Measurements from ENCODE around the gene PRIM1.

Gene PRIM1

GRCh38 chr12:56721721-56722120 lies 30.4 kb downstream of the PRIM1 start:
- peak overlapping the region; percentile 96 to 98 (median 97) for H3K4me3 Mint-ChIP-seq
- TF ChIP-seq CTCF (IDR thresholded peaks at IDR 0.05; ENCODE audit: unreplicated experiment in 3 of 3) = no peak
- H3K27ac Mint-ChIP-seq = peak overlapping the region; percentile 68 to 99 (median 70)
- no peaks in the 10 kb centered on the region for H3K9me3 Mint-ChIP-seq
- H3K27me3 Mint-ChIP-seq (ENCODE audit: low read depth) = no peaks in the 10 kb centered on the region
- H3K36me3 Mint-ChIP-seq (ENCODE audit: low read depth) = peaks cover 51% of the 10 kb centered on the region
- H3K4me1 Mint-ChIP-seq = peaks cover 70% of the 10 kb centered on the region

GRCh38 chr12:56721216-56721615 lies 30.9 kb downstream of the PRIM1 start:
- Mint-ChIP-seq H3K36me3 (ENCODE audit: low read depth) (peaks cover 54% of the 10 kb centered on the region), H3K9me3 (no peaks in the 10 kb centered on the region), H3K4me1 (peaks cover 75% of the 10 kb centered on the region), H3K27ac (peak overlapping the region; percentile 49 to 99 (median 68)), H3K27me3 (ENCODE audit: low read depth) (no peaks in the 10 kb centered on the region), H3K4me3 (peak overlapping the region; percentile 96 to 98 (median 97))
- TF ChIP-seq CTCF (IDR thresholded peaks at IDR 0.05; ENCODE audit: unreplicated experiment in 3 of 3) = no peak

- H3K27ac Mint-ChIP-seq = peak overlapping the region; percentile 49 to 99 (median 68)
- H3K4me1 Mint-ChIP-seq = peaks cover 76% of the 10 kb centered on the region
- H3K36me3 Mint-ChIP-seq (ENCODE audit: low read depth) = peaks cover 59% of the 10 kb centered on the region
- H3K4me3 Mint-ChIP-seq = peak overlapping the region; percentile 35 to 98 (median 96)
- H3K9me3 Mint-ChIP-seq = no peaks in the 10 kb centered on the region
- TF ChIP-seq CTCF (IDR thresholded peaks at IDR 0.05; ENCODE audit: unreplicated experiment in 3 of 3) = no peak
- H3K27me3 Mint-ChIP-seq (ENCODE audit: low read depth) = no peaks in the 10 kb centered on the region
Observed at GRCh38 chr12:56720731-56721151, 31.4 kb downstream of the PRIM1 start.

GRCh38 chr12:56719056-56719455 lies 33.1 kb downstream of the PRIM1 start:
- H3K4me3 Mint-ChIP-seq = peak overlapping the region; percentile 47 to 96 (median 49)
- peak overlapping the region; percentile 49 to 99 (median 82) for H3K27ac Mint-ChIP-seq
- no peaks in the 10 kb centered on the region for H3K27me3 Mint-ChIP-seq (ENCODE audit: low read depth)
- peaks cover 86% of the 10 kb centered on the region for H3K4me1 Mint-ChIP-seq
- peaks cover 76% of the 10 kb centered on the region for H3K36me3 Mint-ChIP-seq (ENCODE audit: low read depth)
- H3K9me3 Mint-ChIP-seq = no peaks in the 10 kb centered on the region
- TF ChIP-seq CTCF (IDR thresholded peaks at IDR 0.05; ENCODE audit: unreplicated experiment in 3 of 3) = no peak

GRCh38 chr12:56718636-56719035 lies 33.5 kb downstream of the PRIM1 start:
- Mint-ChIP-seq H3K36me3 (ENCODE audit: low read depth) (peaks cover 76% of the 10 kb centered on the region), H3K4me1 (peaks cover 82% of the 10 kb centered on the region), H3K9me3 (no peaks in the 10 kb centered on the region)

More at GRCh38 chr12:56718636-56719035, 33.5 kb downstream of the PRIM1 start:
- Mint-ChIP-seq H3K27me3 (ENCODE audit: low read depth) (no peaks in the 10 kb centered on the region), H3K27ac (peak overlapping the region; percentile 49 to 99 (median 82)), H3K4me3 (peak overlapping the region; percentile 47 to 96 (median 49))
- TF ChIP-seq CTCF (IDR thresholded peaks at IDR 0.05; ENCODE audit: unreplicated experiment in 3 of 3) = no peak
